NCI-H1048 (cell line): ENCODE measurements around the gene LGI4.
"Not testable (repeated sequence)": the region's sequence is repeated elsewhere in the genome, so short reads cannot be mapped to it uniquely, and the experiment has no call there.

Experiments
- DNase-seq: peaks from one replicate; lab custom pipeline; 2025; lab: John Stamatoyannopoulos, UW

The LGI4 gene

GRCh38 chr19:35105411-35106290, 29.2 kb downstream of the LGI4 start:
- no peak for DNase-seq

- DNase-seq = no peak
Measured at GRCh38 chr19:35105047-35105410, 29.8 kb downstream of the LGI4 start.

- no peak for DNase-seq
Measured at GRCh38 chr19:35104361-35104760, 30.5 kb downstream of the LGI4 start.

- not testable (repeated sequence) for DNase-seq
Measured at GRCh38 chr19:35103614-35104013, 31.2 kb downstream of the LGI4 start.

- DNase-seq = not testable (repeated sequence)
Measured at GRCh38 chr19:35101949-35102348, 32.9 kb downstream of the LGI4 start.

GRCh38 chr19:35100588-35101533, 34.0 kb downstream of the LGI4 start:
- DNase-seq = no peak

- DNase-seq = no peak
Measured at GRCh38 chr19:35099897-35100275, 35.0 kb downstream of the LGI4 start.

GRCh38 chr19:35099155-35099896, 35.5 kb downstream of the LGI4 start:
- DNase-seq = no peak

GRCh38 chr19:35098413-35099049, 36.3 kb downstream of the LGI4 start:
- no peak for DNase-seq

GRCh38 chr19:35095667-35096368, 39.0 kb downstream of the LGI4 start:
- no peak for DNase-seq

- no peak for DNase-seq
Measured at GRCh38 chr19:35094656-35095055, 40.2 kb downstream of the LGI4 start.

- DNase-seq = no peak
Measured at GRCh38 chr19:35093941-35094647, 40.8 kb downstream of the LGI4 start.

GRCh38 chr19:35093430-35093829, 41.4 kb downstream of the LGI4 start:
- no peak for DNase-seq

- no peak for DNase-seq
Measured at GRCh38 chr19:35090506-35091214, 44.2 kb downstream of the LGI4 start.

GRCh38 chr19:35090160-35090505, 44.7 kb downstream of the LGI4 start:
- DNase-seq = no peak

- DNase-seq = no peak
Measured at GRCh38 chr19:35089554-35089953, 45.3 kb downstream of the LGI4 start.

GRCh38 chr19:35088131-35088913, 46.5 kb downstream of the LGI4 start:
- DNase-seq = no peak

GRCh38 chr19:35087393-35087792, 47.5 kb downstream of the LGI4 start:
- DNase-seq = no peak

- DNase-seq = no peak
Measured at GRCh38 chr19:35086455-35086854, 48.4 kb downstream of the LGI4 start.
